ENCODE data around the gene NKTR. TPM values are rescaled to one million over a fixed set of nuclear protein-coding genes. Genes with fewer than 3 reads are reported as not detected.

NKTR gene
- polyA plus RNA-seq, 1 experiment = 19.0 TPM

GRCh38 chr3:42690766-42691680 lies 90.5 kb downstream of the NKTR start:
- ChIA-PET POLR2A (no interaction called here), CTCF (interaction anchor here (0.6 to 2.3 kb wide), 2 partner anchors 16 to 55 kb away, joined by 4 to 5 read pairs; no protein-coding TSS in a partner anchor)
- no peak for DNase-seq (ENCODE audit: low read depth)

GRCh38 chr3:42691816-42692666 lies 91.6 kb downstream of the NKTR start:
- no peak for DNase-seq (ENCODE audit: low read depth)
- Histone ChIP-seq H3K36me3 (ENCODE audit: control insufficient read depth, insufficient read depth, low read length) (no peaks in the 10 kb centered on the region), H3K27me3 (ENCODE audit: control insufficient read depth, insufficient read depth, low read length) (peaks cover 12% of the 10 kb centered on the region), H3K4me3 (ENCODE audit: low read depth, low read length) (no peak overlapping the region)
- no peak for TF ChIP-seq CTCF (IDR thresholded peaks at IDR 0.05; ENCODE audit: insufficient read depth, low read depth, low read length)
- ChIA-PET POLR2A (no interaction called here), CTCF (interaction anchor here (2.3 kb wide), 1 partner anchor 15 kb away, joined by 5 read pairs; no protein-coding TSS in a partner anchor)

More at GRCh38 chr3:42690766-42691680, 90.5 kb downstream of the NKTR start:
- no peak for TF ChIP-seq CTCF (IDR thresholded peaks at IDR 0.05; ENCODE audit: insufficient read depth, low read depth, low read length)
- Histone ChIP-seq H3K4me3 (ENCODE audit: low read depth, low read length) (no peak overlapping the region), H3K36me3 (ENCODE audit: control insufficient read depth, insufficient read depth, low read length) (no peaks in the 10 kb centered on the region), H3K27me3 (ENCODE audit: control insufficient read depth, insufficient read depth, low read length) (peaks cover 17% of the 10 kb centered on the region)

- POLR2A ChIA-PET = no interaction called here
- Histone ChIP-seq H3K4me3 (ENCODE audit: low read depth, low read length) (no peak overlapping the region), H3K36me3 (ENCODE audit: control insufficient read depth, insufficient read depth, low read length) (no peaks in the 10 kb centered on the region), H3K27me3 (ENCODE audit: control insufficient read depth, insufficient read depth, low read length) (peaks cover 10% of the 10 kb centered on the region)
- CTCF ChIA-PET = no interaction called here
- no peak for DNase-seq (ENCODE audit: low read depth)
- no peak for TF ChIP-seq CTCF (IDR thresholded peaks at IDR 0.05; ENCODE audit: insufficient read depth, low read depth, low read length)
Measured at GRCh38 chr3:42692667-42693529, 92.4 kb downstream of the NKTR start.

GRCh38 chr3:42693530-42693930 lies 93.0 kb downstream of the NKTR start:
- Histone ChIP-seq H3K4me3 (ENCODE audit: low read depth, low read length) (no peak overlapping the region), H3K27me3 (ENCODE audit: control insufficient read depth, insufficient read depth, low read length) (peaks cover 10% of the 10 kb centered on the region), H3K36me3 (ENCODE audit: control insufficient read depth, insufficient read depth, low read length) (no peaks in the 10 kb centered on the region)
- CTCF ChIA-PET = no interaction called here
- no peak for DNase-seq (ENCODE audit: low read depth)
- no peak for TF ChIP-seq CTCF (IDR thresholded peaks at IDR 0.05; ENCODE audit: insufficient read depth, low read depth, low read length)
- POLR2A ChIA-PET = no interaction called here
